GM23338 (cell line): ENCODE data around the gene IGF1.

Source experiments
- CREB1 ChIP-seq: fragments of 250-450 bp; sonication (Bioruptor Pico); IDR thresholded peaks from 2 replicates; pipeline ENCODE4 v1.5.0; 2020; ENCODE audit warnings: low read depth, mild to moderate bottlenecking, moderate library complexity
- EZH2 ChIP-seq: fragments of 200-600 bp; sonication (generic); IDR thresholded peaks from one replicate; pipeline ENCODE4 v1.8.0; 2017; ENCODE audit warnings: antibody characterized with exemption, mild to moderate bottlenecking, low read depth; ENCODE audit not compliant: unreplicated experiment
- EZH2phosphoT487 ChIP-seq: fragments of 200-600 bp; sonication (generic); IDR thresholded peaks from one replicate; pipeline ENCODE4 v1.8.1; 2018; ENCODE audit warnings: antibody characterized with exemption; ENCODE audit not compliant: unreplicated experiment
- NANOG ChIP-seq: IDR thresholded peaks from 2 replicates; pipeline ENCODE4 v1.6.1; 2016; ENCODE audit warnings: antibody characterized with exemption, borderline replicate concordance
- POLR2AphosphoS5 ChIP-seq: IDR thresholded peaks from 2 replicates; pipeline ENCODE4 v1.6.1; 2016; ENCODE audit warnings: antibody characterized with exemption, low read depth
- STAT1 ChIP-seq: IDR thresholded peaks from one replicate; pipeline ENCODE4 v1.6.1; 2016; ENCODE audit warnings: antibody characterized with exemption; ENCODE audit not compliant: unreplicated experiment
- TF ChIP-seq, protein P1 (sequence below), 2 experiments: fragments of 200-600 bp in 1 of 2; sonication (generic) in 1 of 2; conservative IDR thresholded peaks; 2 replicates each; pipeline versions ENCODE4 v1.5.1 to v1.6.1; 2016 to 2017; ENCODE audit warnings: antibody characterized with exemption in 2 of 2, low read depth in 2 of 2, mild to moderate bottlenecking in 2 of 2, moderate library complexity in 1 of 2

DNA sequence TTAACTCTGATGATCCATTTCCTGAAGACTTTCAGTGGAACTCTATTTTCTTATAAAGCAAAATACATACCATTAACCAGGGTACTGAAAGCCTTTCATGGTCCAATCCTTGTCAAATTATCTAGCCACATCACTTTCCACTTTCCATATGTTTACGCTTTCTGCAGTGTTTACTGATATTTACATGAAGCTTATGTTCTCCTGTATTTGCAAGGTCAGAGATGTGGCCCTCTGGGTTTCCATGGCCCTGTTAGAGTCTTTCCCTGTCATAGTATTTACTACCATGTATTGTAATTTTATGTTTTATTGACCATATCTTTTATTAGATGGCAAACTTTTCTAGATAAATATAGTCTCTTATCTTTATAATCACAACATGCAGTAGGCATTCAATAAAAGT is 23.5 kb upstream of the IGF1 start:
- TF ChIP-seq, protein P1, sequence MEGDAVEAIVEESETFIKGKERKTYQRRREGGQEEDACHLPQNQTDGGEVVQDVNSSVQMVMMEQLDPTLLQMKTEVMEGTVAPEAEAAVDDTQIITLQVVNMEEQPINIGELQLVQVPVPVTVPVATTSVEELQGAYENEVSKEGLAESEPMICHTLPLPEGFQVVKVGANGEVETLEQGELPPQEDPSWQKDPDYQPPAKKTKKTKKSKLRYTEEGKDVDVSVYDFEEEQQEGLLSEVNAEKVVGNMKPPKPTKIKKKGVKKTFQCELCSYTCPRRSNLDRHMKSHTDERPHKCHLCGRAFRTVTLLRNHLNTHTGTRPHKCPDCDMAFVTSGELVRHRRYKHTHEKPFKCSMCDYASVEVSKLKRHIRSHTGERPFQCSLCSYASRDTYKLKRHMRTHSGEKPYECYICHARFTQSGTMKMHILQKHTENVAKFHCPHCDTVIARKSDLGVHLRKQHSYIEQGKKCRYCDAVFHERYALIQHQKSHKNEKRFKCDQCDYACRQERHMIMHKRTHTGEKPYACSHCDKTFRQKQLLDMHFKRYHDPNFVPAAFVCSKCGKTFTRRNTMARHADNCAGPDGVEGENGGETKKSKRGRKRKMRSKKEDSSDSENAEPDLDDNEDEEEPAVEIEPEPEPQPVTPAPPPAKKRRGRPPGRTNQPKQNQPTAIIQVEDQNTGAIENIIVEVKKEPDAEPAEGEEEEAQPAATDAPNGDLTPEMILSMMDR (conservative IDR thresholded peaks at IDR 0.05; ENCODE audit: low read depth in 2 of 2), result no peak
- TF ChIP-seq CREB1 (no peak), POLR2AphosphoS5 (no peak), EZH2 (no peak), STAT1 (no peak), EZH2phosphoT487 (no peak), NANOG (no peak)
